Measurements from ENCODE around the gene SAXO2.

DNA sequence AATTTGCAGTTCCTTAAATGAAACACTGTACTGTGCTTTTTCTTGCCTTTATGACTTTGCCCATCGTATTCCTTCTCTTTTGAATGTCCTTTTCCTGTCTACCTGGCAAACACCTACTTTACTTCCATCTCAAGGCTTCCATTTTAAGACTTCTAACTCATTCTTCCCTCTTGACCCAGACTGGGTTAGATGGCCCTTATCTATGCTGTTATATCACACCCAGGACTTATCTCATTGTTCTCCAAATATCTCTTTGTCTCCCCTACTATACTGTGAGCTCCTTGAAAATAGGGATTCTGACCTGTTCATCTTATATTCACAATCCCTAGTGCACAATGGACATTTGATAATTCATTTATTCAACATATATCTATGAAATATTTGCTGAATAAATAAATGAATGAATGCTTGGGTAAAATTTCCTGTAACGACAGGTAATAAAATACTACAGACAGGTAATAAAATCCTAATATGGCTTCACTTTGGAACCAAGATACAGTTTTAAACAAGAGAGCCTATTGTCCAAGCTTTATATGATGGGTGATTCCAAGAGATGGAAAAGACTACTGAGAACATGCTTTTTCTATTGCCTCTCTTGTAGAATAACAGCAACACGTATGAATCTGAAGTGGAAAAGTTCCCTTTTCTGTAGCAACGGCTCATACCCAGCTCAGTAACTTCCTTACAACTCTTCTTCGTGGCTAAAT, 22.8 kb upstream of the SAXO2 start:
- TF ChIP-seq, protein P1, sequence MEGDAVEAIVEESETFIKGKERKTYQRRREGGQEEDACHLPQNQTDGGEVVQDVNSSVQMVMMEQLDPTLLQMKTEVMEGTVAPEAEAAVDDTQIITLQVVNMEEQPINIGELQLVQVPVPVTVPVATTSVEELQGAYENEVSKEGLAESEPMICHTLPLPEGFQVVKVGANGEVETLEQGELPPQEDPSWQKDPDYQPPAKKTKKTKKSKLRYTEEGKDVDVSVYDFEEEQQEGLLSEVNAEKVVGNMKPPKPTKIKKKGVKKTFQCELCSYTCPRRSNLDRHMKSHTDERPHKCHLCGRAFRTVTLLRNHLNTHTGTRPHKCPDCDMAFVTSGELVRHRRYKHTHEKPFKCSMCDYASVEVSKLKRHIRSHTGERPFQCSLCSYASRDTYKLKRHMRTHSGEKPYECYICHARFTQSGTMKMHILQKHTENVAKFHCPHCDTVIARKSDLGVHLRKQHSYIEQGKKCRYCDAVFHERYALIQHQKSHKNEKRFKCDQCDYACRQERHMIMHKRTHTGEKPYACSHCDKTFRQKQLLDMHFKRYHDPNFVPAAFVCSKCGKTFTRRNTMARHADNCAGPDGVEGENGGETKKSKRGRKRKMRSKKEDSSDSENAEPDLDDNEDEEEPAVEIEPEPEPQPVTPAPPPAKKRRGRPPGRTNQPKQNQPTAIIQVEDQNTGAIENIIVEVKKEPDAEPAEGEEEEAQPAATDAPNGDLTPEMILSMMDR (IDR thresholded peaks at IDR 0.05) = no peak
- no peak for TF ChIP-seq POLR2A (IDR thresholded peaks at IDR 0.05)

All from lower leg skin (tissue), 3 donors.